HepG2 (cell line): ENCODE data around the gene SLC6A9. TPM values are rescaled to one million over a fixed set of nuclear protein-coding genes. Genes with fewer than 3 reads are reported as not detected.

Source experiments
- CBFB ChIP-seq: sonication (generic); formaldehyde crosslinking; IDR thresholded peaks from 2 replicates; pipeline ENCODE4 v1.4.0; 2020; ENCODE audit warnings: missing genetic modification reagents
- DNMT1 ChIP-seq: sonication (generic); formaldehyde crosslinking; IDR thresholded peaks from 2 replicates; pipeline ENCODE4 v1.5.1; 2020; ENCODE audit warnings: mild to moderate bottlenecking, missing genetic modification reagents
- PHF21A ChIP-seq: sonication (generic); formaldehyde crosslinking; IDR thresholded peaks from 2 replicates; pipeline ENCODE4 v1.5.0; 2020; ENCODE audit warnings: mild to moderate bottlenecking, missing genetic modification reagents
- ZNF326 ChIP-seq: sonication (generic); formaldehyde crosslinking; IDR thresholded peaks from 2 replicates; pipeline ENCODE4 v1.4.0; 2020; ENCODE audit warnings: missing genetic modification reagents, borderline replicate concordance
- polyA plus RNA-seq, 8 experiments: library from polyadenylated mRNA; depleted of rRNA in 3 of 8; stranded (reverse) in 7 of 8; unstranded in 1 of 8; fragments of >200 nt; fragmentation: Illumina TruSeq in 4 of 8; extraction: Trizol in 4 of 8; gene quantifications; 2 replicates each; pipeline versions ENCODE4 v1.2.1 to v1.2.3, GENCODE V29; 2011 to 2016; ENCODE audit warnings: low read depth in 4 of 8, missing spikeins in 1 of 8, mixed read lengths in 1 of 8; ENCODE audit not compliant: insufficient read depth in 1 of 8
- total RNA-seq, 5 experiments: library from RNA; depleted of rRNA; stranded (reverse); fragments of >200 nt; fragmentation: Illumina TruSeq; extraction: Trizol; gene quantifications; 2 replicates each; pipeline ENCODE4 v1.2.3, GENCODE V29; 2016; ENCODE audit warnings: low read depth in 1 of 5
- TF ChIP-seq, protein P1 (sequence below): sonication (generic); formaldehyde crosslinking; IDR thresholded peaks from 2 replicates; pipeline ENCODE4 v1.4.0; 2020; ENCODE audit warnings: missing genetic modification reagents
- TF ChIP-seq, protein P2 (sequence below): sonication (generic); formaldehyde crosslinking; IDR thresholded peaks from 2 replicates; pipeline ENCODE4 v1.5.1; 2020; ENCODE audit warnings: mild to moderate bottlenecking, missing genetic modification reagents, moderate library complexity
- TF ChIP-seq, protein P3 (sequence below): sonication (generic); formaldehyde crosslinking; IDR thresholded peaks from 2 replicates; pipeline ENCODE4 v1.8.0; 2022; ENCODE audit warnings: mild to moderate bottlenecking, missing genetic modification reagents; ENCODE audit not compliant: insufficient replicate concordance
- TF ChIP-seq, protein P4 (sequence below): sonication (generic); formaldehyde crosslinking; IDR thresholded peaks from 2 replicates; pipeline ENCODE4; 2020; ENCODE audit warnings: missing genetic modification reagents, mild to moderate bottlenecking, borderline replicate concordance

Gene SLC6A9
- total and polyA plus RNA-seq, 2 of the 13 experiments (the other 11 are each of a cell fraction or from before 2014, with no cell fraction given), result 8.5 to 9.9 TPM

DNA sequence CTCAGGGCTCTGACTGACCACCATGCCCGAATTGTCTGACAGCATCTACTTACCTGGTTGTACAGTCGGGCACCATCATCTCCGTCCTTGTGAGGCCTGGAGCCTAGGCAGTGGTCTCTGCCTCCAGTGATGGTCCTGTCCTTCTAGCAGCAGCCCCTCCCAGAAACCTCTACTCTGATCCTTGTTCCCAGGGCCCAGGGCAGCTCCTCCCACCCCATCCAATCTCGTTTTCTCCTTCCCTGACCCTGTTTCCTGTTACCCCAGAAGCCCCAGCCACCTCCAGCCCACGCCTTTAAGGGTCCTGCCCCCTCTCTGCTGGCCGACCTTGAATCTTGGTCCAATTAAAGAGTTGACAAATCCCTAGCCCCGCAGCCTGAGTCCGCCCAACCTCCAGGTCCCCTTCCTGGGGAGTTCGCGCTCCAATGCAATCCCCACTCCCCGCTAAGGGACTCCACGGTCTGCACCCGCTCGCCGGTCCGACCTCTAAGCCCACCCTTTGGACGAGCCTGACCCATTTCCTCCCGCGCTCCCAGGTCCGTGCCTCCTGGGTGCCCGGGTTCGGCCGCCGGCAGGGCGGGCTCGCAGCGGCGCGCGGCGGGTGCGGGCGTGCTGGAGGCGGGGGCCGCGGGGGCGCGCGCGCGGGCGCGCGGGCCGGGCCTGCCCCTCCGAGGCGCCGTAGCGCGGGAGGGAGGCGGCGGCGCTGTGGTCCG lies 52.6 kb downstream of the SLC6A9 start, which contains the start of gene B4GALT2 (continued):
- TF ChIP-seq, protein P1, sequence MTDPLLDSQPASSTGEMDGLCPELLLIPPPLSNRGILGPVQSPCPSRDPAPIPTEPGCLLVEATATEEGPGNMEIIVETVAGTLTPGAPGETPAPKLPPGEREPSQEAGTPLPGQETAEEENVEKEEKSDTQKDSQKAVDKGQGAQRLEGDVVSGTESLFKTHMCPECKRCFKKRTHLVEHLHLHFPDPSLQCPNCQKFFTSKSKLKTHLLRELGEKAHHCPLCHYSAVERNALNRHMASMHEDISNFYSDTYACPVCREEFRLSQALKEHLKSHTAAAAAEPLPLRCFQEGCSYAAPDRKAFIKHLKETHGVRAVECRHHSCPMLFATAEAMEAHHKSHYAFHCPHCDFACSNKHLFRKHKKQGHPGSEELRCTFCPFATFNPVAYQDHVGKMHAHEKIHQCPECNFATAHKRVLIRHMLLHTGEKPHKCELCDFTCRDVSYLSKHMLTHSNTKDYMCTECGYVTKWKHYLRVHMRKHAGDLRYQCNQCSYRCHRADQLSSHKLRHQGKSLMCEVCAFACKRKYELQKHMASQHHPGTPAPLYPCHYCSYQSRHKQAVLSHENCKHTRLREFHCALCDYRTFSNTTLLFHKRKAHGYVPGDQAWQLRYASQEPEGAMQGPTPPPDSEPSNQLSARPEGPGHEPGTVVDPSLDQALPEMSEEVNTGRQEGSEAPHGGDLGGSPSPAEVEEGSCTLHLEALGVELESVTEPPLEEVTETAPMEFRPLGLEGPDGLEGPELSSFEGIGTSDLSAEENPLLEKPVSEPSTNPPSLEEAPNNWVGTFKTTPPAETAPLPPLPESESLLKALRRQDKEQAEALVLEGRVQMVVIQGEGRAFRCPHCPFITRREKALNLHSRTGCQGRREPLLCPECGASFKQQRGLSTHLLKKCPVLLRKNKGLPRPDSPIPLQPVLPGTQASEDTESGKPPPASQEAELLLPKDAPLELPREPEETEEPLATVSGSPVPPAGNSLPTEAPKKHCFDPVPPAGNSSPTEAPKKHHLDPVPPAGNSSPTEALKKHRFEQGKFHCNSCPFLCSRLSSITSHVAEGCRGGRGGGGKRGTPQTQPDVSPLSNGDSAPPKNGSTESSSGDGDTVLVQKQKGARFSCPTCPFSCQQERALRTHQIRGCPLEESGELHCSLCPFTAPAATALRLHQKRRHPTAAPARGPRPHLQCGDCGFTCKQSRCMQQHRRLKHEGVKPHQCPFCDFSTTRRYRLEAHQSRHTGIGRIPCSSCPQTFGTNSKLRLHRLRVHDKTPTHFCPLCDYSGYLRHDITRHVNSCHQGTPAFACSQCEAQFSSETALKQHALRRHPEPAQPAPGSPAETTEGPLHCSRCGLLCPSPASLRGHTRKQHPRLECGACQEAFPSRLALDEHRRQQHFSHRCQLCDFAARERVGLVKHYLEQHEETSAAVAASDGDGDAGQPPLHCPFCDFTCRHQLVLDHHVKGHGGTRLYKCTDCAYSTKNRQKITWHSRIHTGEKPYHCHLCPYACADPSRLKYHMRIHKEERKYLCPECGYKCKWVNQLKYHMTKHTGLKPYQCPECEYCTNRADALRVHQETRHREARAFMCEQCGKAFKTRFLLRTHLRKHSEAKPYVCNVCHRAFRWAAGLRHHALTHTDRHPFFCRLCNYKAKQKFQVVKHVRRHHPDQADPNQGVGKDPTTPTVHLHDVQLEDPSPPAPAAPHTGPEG (CRISPR knock-in tag), result 0 out of 2 replicates have a peak, but pooled peaks have one; percentile 27
- TF ChIP-seq DNMT1 (CRISPR knock-in tag) (0 out of 2 replicates have a peak, but pooled peaks have one; percentile 26), CBFB (CRISPR knock-in tag) (no peak), ZNF326 (CRISPR knock-in tag) (no peak), PHF21A (CRISPR knock-in tag) (peak; percentile 35; the same call in 1 of the 2 replicates)
- TF ChIP-seq, protein P2, sequence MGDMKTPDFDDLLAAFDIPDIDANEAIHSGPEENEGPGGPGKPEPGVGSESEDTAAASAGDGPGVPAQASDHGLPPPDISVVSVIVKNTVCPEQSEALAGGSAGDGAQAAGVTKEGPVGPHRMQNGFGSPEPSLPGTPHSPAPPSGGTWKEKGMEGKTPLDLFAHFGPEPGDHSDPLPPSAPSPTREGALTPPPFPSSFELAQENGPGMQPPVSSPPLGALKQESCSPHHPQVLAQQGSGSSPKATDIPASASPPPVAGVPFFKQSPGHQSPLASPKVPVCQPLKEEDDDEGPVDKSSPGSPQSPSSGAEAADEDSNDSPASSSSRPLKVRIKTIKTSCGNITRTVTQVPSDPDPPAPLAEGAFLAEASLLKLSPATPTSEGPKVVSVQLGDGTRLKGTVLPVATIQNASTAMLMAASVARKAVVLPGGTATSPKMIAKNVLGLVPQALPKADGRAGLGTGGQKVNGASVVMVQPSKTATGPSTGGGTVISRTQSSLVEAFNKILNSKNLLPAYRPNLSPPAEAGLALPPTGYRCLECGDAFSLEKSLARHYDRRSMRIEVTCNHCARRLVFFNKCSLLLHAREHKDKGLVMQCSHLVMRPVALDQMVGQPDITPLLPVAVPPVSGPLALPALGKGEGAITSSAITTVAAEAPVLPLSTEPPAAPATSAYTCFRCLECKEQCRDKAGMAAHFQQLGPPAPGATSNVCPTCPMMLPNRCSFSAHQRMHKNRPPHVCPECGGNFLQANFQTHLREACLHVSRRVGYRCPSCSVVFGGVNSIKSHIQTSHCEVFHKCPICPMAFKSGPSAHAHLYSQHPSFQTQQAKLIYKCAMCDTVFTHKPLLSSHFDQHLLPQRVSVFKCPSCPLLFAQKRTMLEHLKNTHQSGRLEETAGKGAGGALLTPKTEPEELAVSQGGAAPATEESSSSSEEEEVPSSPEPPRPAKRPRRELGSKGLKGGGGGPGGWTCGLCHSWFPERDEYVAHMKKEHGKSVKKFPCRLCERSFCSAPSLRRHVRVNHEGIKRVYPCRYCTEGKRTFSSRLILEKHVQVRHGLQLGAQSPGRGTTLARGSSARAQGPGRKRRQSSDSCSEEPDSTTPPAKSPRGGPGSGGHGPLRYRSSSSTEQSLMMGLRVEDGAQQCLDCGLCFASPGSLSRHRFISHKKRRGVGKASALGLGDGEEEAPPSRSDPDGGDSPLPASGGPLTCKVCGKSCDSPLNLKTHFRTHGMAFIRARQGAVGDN (CRISPR knock-in tag), result peak; percentile 80
- TF ChIP-seq, protein P3, sequence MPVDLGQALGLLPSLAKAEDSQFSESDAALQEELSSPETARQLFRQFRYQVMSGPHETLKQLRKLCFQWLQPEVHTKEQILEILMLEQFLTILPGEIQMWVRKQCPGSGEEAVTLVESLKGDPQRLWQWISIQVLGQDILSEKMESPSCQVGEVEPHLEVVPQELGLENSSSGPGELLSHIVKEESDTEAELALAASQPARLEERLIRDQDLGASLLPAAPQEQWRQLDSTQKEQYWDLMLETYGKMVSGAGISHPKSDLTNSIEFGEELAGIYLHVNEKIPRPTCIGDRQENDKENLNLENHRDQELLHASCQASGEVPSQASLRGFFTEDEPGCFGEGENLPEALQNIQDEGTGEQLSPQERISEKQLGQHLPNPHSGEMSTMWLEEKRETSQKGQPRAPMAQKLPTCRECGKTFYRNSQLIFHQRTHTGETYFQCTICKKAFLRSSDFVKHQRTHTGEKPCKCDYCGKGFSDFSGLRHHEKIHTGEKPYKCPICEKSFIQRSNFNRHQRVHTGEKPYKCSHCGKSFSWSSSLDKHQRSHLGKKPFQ (CRISPR knock-in tag), result peak; percentile 55
- TF ChIP-seq, protein P4, sequence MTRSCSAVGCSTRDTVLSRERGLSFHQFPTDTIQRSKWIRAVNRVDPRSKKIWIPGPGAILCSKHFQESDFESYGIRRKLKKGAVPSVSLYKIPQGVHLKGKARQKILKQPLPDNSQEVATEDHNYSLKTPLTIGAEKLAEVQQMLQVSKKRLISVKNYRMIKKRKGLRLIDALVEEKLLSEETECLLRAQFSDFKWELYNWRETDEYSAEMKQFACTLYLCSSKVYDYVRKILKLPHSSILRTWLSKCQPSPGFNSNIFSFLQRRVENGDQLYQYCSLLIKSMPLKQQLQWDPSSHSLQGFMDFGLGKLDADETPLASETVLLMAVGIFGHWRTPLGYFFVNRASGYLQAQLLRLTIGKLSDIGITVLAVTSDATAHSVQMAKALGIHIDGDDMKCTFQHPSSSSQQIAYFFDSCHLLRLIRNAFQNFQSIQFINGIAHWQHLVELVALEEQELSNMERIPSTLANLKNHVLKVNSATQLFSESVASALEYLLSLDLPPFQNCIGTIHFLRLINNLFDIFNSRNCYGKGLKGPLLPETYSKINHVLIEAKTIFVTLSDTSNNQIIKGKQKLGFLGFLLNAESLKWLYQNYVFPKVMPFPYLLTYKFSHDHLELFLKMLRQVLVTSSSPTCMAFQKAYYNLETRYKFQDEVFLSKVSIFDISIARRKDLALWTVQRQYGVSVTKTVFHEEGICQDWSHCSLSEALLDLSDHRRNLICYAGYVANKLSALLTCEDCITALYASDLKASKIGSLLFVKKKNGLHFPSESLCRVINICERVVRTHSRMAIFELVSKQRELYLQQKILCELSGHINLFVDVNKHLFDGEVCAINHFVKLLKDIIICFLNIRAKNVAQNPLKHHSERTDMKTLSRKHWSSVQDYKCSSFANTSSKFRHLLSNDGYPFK (CRISPR knock-in tag), result 0 out of 2 replicates have a peak, but pooled peaks have one; percentile 38
